Astrocyte (in vitro differentiated cells and primary cell): Measurements from ENCODE around the gene PLA1A. TPM values are rescaled to one million over a fixed set of nuclear protein-coding genes. Genes with fewer than 3 reads are reported as not detected.

Source experiments
- DNase-seq: peaks from one replicate; pipeline ENCODE4 v3.0.0-alpha.2; 2010; ENCODE audit warnings: low read depth
- FAIRE-seq: peaks from 2 replicates; lab custom pipeline; 2011; peaks lifted over from hg19 to GRCh38; lab: Jason Lieb, UNC
- H2AFZ ChIP-seq: 2 replicates; pipeline ENCODE4 v1.6.0; 2012; ENCODE audit warnings: low read depth, low read length, inconsistent platforms
- H3K27ac ChIP-seq: 2 replicates; pipeline ENCODE4 v1.5.1; 2011; ENCODE audit warnings: low read depth, low read length, inconsistent platforms
- H3K27me3 ChIP-seq: 2 replicates; pipeline ENCODE4 v1.6.0; 2011; ENCODE audit warnings: low read length, inconsistent platforms; ENCODE audit not compliant: insufficient read depth
- H3K36me3 ChIP-seq: 2 replicates; pipeline ENCODE4 v1.5.1; 2011; ENCODE audit warnings: low read length, inconsistent platforms; ENCODE audit not compliant: insufficient read depth
- H3K4me1 ChIP-seq: 2 replicates; pipeline ENCODE4 v1.5.1; 2011; ENCODE audit warnings: low read length, inconsistent platforms; ENCODE audit not compliant: insufficient read depth
- H3K4me2 ChIP-seq: 2 replicates; pipeline ENCODE4 v1.6.0; 2012; ENCODE audit warnings: low read length, inconsistent platforms
- H3K4me3 ChIP-seq: 2 replicates; pipeline ENCODE4 v1.5.1; 2011; ENCODE audit warnings: low read depth, mild to moderate bottlenecking, low read length, inconsistent platforms; ENCODE audit not compliant: insufficient read depth
- H3K79me2 ChIP-seq: 2 replicates; pipeline ENCODE4 v1.6.0; 2012; ENCODE audit warnings: mild to moderate bottlenecking, low read length, inconsistent platforms; ENCODE audit not compliant: insufficient read depth
- H3K9ac ChIP-seq: 2 replicates; pipeline ENCODE4 v1.6.0; 2012; ENCODE audit warnings: mild to moderate bottlenecking, low read length, inconsistent platforms
- H3K9me3 ChIP-seq: 2 replicates; pipeline ENCODE4 v1.5.1; 2012; ENCODE audit warnings: low read depth, mild to moderate bottlenecking, low read length, inconsistent platforms; ENCODE audit not compliant: insufficient read depth
- H4K20me1 ChIP-seq: 2 replicates; pipeline ENCODE4 v1.6.0; 2012; ENCODE audit warnings: low read length, inconsistent platforms; ENCODE audit not compliant: insufficient read depth
- H3K27ac Mint-ChIP-seq: one replicate; pipeline ENCODE4 v1.8.0; 2021; ENCODE audit warnings: mild to moderate bottlenecking, mixed read lengths; ENCODE audit not compliant: unreplicated experiment
- H3K27me3 Mint-ChIP-seq: one replicate; pipeline ENCODE4 v1.8.0; 2021; ENCODE audit warnings: low read depth, mixed read lengths; ENCODE audit not compliant: unreplicated experiment
- H3K36me3 Mint-ChIP-seq: one replicate; pipeline ENCODE4 v1.8.0; 2021; ENCODE audit warnings: low read depth, mixed read lengths; ENCODE audit not compliant: unreplicated experiment
- H3K4me1 Mint-ChIP-seq: one replicate; pipeline ENCODE4 v1.8.0; 2021; ENCODE audit warnings: low read depth, mixed read lengths; ENCODE audit not compliant: unreplicated experiment
- H3K4me3 Mint-ChIP-seq: one replicate; pipeline ENCODE4 v1.8.0; 2021; ENCODE audit warnings: mild to moderate bottlenecking, moderate library complexity, mixed read lengths; ENCODE audit not compliant: unreplicated experiment
- H3K9me3 Mint-ChIP-seq: one replicate; pipeline ENCODE4 v1.8.0; 2021; ENCODE audit warnings: mild to moderate bottlenecking, mixed read lengths; ENCODE audit not compliant: unreplicated experiment
- EZH2 ChIP-seq: IDR thresholded peaks from 2 replicates; pipeline ENCODE4 v1.6.1; 2012; ENCODE audit warnings: mild to moderate bottlenecking, low read length, inconsistent platforms; ENCODE audit not compliant: insufficient read depth
- total RNA-seq: library from RNA; stranded (reverse); gene quantifications from 2 replicates; pipeline ENCODE4 v1.2.1, GENCODE V29; 2021
- TF ChIP-seq, protein P1 (sequence below): IDR thresholded peaks from 2 replicates; pipeline ENCODE4 v1.5.1; 2011; ENCODE audit warnings: low read depth, mild to moderate bottlenecking, inconsistent platforms, low read length, moderate library complexity; ENCODE audit not compliant: insufficient read depth

PLA1A gene
- total RNA-seq, 1 donor from 2014 or later = 0.91 TPM

- Histone ChIP-seq H3K36me3 (no peaks in the 10 kb centered on the region), H3K4me1 (no peaks in the 10 kb centered on the region), H3K9me3 (no peaks in the 10 kb centered on the region), H3K27me3 (no peaks in the 10 kb centered on the region), H3K4me2 (no peak overlapping the region), H3K9ac (no peak overlapping the region), H3K4me3 (no peak overlapping the region), H2AFZ (no peak overlapping the region), H4K20me1 (no peaks in the 10 kb centered on the region), H3K79me2 (no peaks in the 10 kb centered on the region), H3K27ac (no peak overlapping the region)
- Mint-ChIP-seq H3K27me3 (no peaks in the 10 kb centered on the region), H3K4me3 (no peak overlapping the region), H3K27ac (no peak overlapping the region), H3K36me3 (no peaks in the 10 kb centered on the region), H3K9me3 (no peaks in the 10 kb centered on the region), H3K4me1 (peaks cover 26% of the 10 kb centered on the region)
- no peak for TF ChIP-seq EZH2
- TF ChIP-seq, protein P1, sequence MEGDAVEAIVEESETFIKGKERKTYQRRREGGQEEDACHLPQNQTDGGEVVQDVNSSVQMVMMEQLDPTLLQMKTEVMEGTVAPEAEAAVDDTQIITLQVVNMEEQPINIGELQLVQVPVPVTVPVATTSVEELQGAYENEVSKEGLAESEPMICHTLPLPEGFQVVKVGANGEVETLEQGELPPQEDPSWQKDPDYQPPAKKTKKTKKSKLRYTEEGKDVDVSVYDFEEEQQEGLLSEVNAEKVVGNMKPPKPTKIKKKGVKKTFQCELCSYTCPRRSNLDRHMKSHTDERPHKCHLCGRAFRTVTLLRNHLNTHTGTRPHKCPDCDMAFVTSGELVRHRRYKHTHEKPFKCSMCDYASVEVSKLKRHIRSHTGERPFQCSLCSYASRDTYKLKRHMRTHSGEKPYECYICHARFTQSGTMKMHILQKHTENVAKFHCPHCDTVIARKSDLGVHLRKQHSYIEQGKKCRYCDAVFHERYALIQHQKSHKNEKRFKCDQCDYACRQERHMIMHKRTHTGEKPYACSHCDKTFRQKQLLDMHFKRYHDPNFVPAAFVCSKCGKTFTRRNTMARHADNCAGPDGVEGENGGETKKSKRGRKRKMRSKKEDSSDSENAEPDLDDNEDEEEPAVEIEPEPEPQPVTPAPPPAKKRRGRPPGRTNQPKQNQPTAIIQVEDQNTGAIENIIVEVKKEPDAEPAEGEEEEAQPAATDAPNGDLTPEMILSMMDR = no peak
- FAIRE-seq (no peak), DNase-seq (no peak)
Observed at GRCh38 chr3:119663885-119664284, 66.2 kb downstream of the PLA1A start.

- DNase-seq (no peak), FAIRE-seq (no peak)
- no peak overlapping the region for H2AFZ ChIP-seq
- Mint-ChIP-seq H3K4me1 (peaks cover 26% of the 10 kb centered on the region), H3K4me3 (no peak overlapping the region), H3K9me3 (no peaks in the 10 kb centered on the region), H3K27me3 (no peaks in the 10 kb centered on the region), H3K36me3 (no peaks in the 10 kb centered on the region), H3K27ac (no peak overlapping the region)
- H3K36me3 ChIP-seq = no peaks in the 10 kb centered on the region
- no peaks in the 10 kb centered on the region for H3K79me2 ChIP-seq
- H3K4me3 ChIP-seq = no peak overlapping the region
- H3K9me3 ChIP-seq = no peaks in the 10 kb centered on the region
- no peak overlapping the region for H3K4me2 ChIP-seq
- no peak for TF ChIP-seq EZH2
- TF ChIP-seq, protein P1 = no peak
- no peak overlapping the region for H3K27ac ChIP-seq
- H3K9ac ChIP-seq = no peak overlapping the region
- no peaks in the 10 kb centered on the region for H3K4me1 ChIP-seq
- no peaks in the 10 kb centered on the region for H3K27me3 ChIP-seq
- no peaks in the 10 kb centered on the region for H4K20me1 ChIP-seq
Observed at GRCh38 chr3:119664370-119664769, 66.7 kb downstream of the PLA1A start.

GRCh38 chr3:119664850-119665379 is 67.2 kb downstream of the PLA1A start:
- Histone ChIP-seq H3K36me3 (no peaks in the 10 kb centered on the region), H3K79me2 (no peaks in the 10 kb centered on the region), H3K9ac (no peak overlapping the region), H3K4me3 (no peak overlapping the region), H3K9me3 (no peaks in the 10 kb centered on the region), H4K20me1 (no peaks in the 10 kb centered on the region), H3K4me1 (peaks cover under 1% of the 10 kb centered on the region), H3K27me3 (no peaks in the 10 kb centered on the region), H2AFZ (no peak overlapping the region), H3K4me2 (no peak overlapping the region), H3K27ac (no peak overlapping the region)
- H3K4me3 Mint-ChIP-seq = no peak overlapping the region
- no peak for FAIRE-seq
- H3K9me3 Mint-ChIP-seq = no peaks in the 10 kb centered on the region
- H3K27ac Mint-ChIP-seq = peak overlapping the region; percentile 41
- TF ChIP-seq, protein P1 = no peak
- no peak for TF ChIP-seq EZH2
- peaks cover 27% of the 10 kb centered on the region for H3K4me1 Mint-ChIP-seq
- no peaks in the 10 kb centered on the region for H3K36me3 Mint-ChIP-seq
- DNase-seq = peak; percentile 46
- no peaks in the 10 kb centered on the region for H3K27me3 Mint-ChIP-seq
